ENCODE results near the gene TCERG1L.

TCERG1L gene

DNA sequence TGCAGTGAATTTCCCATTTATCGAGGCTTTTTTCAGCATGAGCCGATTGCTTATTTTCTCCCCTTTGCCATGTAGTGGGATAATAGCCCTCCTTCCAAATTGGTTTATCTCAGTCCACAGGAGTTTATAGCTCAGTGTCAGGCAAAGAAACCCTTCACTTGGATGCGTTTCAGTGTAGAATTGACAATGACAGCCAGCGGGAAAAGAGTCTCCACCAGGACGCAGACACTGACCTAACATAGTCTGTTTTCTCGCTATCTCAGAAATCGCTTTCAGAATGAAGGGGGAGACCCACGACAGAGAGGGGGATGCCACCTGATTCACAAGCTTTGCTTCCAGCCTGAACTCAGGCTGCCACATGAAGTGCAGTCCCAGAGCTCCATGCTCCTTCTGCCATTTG lies 43.5 kb upstream of the TCERG1L start:
- no peaks in the 10 kb centered on the region for H3K4me1 ChIP-seq (ENCODE audit: control insufficient read depth, insufficient read depth, low read depth, low read length)
- no peak overlapping the region for H2BK12ac ChIP-seq (ENCODE audit: low read length in 2 of 2)
- no peak overlapping the region for H3K18ac ChIP-seq (ENCODE audit: low read depth in 1 of 2, low read length in 2 of 2)
- no peak overlapping the region for H2AFZ ChIP-seq (ENCODE audit: low read depth, low read length)
- H3K36me3 ChIP-seq (ENCODE audit: control insufficient read depth in 1 of 2, insufficient read depth in 2 of 2, low read depth in 1 of 2, low read length in 2 of 2), result no peaks in the 10 kb centered on the region
- H4K8ac ChIP-seq (ENCODE audit: low read length), result no peak overlapping the region
- no peak overlapping the region for H3K23ac ChIP-seq (ENCODE audit: low read length in 2 of 2)
- no peak overlapping the region for H3K4ac ChIP-seq (ENCODE audit: low read depth in 1 of 2, low read length in 2 of 2)
- H3K9me3 ChIP-seq (ENCODE audit: control insufficient read depth, low read length), result peaks cover 10% of the 10 kb centered on the region
- no peak overlapping the region for H2AK5ac ChIP-seq (ENCODE audit: low read length, severe bottlenecking)
- no peak overlapping the region for H3K9ac ChIP-seq (ENCODE audit: low read length)
- H4K91ac ChIP-seq (ENCODE audit: low read length), result no peak overlapping the region
- H2BK120ac ChIP-seq (ENCODE audit: low read depth, low read length), result no peak overlapping the region
- 78% methylated on average over 8 of the region's 8 CpGs for WGBS
- no peak overlapping the region for H2BK15ac ChIP-seq (ENCODE audit: low read depth, poor library complexity, severe bottlenecking)
- H3K4me2 ChIP-seq (ENCODE audit: low read length, poor library complexity, severe bottlenecking), result no peak overlapping the region
- H3K4me3 ChIP-seq (ENCODE audit: insufficient read depth in 1 of 2, low read depth in 1 of 2, low read length in 2 of 2), result no peak overlapping the region
- no peak overlapping the region for H3K14ac ChIP-seq (ENCODE audit: low read length in 2 of 2)
- no peak overlapping the region for H3K27ac ChIP-seq (ENCODE audit: low read length, poor library complexity, severe bottlenecking)
- DNase-seq, result no peak
- H3K79me1 ChIP-seq (replicated peaks; ENCODE audit: low read length, poor library complexity, severe bottlenecking), result no peaks in the 10 kb centered on the region
- no peak overlapping the region for H2BK5ac ChIP-seq (ENCODE audit: low read depth, low read length, poor library complexity, severe bottlenecking)
- no peaks in the 10 kb centered on the region for H3K27me3 ChIP-seq (ENCODE audit: control insufficient read depth in 1 of 2, insufficient read depth in 1 of 2, low read length in 2 of 2)

DNA sequence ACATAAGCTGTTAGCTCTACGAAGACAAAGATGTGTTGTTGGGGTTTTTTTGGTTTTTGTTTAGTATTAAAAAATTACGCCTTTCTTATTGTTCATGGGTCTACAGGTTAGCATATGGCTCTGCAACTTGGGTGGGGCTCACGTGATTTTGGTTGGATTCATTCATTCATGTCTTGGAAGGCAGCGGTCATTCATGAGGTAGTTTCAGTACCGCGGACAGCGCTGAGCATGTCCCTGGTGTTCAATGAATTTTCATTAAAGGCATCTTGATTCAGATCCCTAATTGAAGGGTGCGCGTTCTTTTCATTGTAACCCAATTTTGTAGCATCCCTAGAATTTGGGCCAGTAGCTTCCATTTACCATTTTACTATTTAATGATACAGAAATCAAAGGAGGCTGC lies 42.9 kb upstream of the TCERG1L start:
- H2AFZ ChIP-seq (ENCODE audit: low read depth, low read length), result no peak overlapping the region
- no peaks in the 10 kb centered on the region for H3K4me1 ChIP-seq (ENCODE audit: control insufficient read depth, insufficient read depth, low read depth, low read length)
- H4K91ac ChIP-seq (ENCODE audit: low read length), result no peak overlapping the region
- H2BK120ac ChIP-seq (ENCODE audit: low read depth, low read length), result no peak overlapping the region
- H2BK5ac ChIP-seq (ENCODE audit: low read depth, low read length, poor library complexity, severe bottlenecking), result no peak overlapping the region
- no peaks in the 10 kb centered on the region for H3K27me3 ChIP-seq (ENCODE audit: control insufficient read depth in 1 of 2, insufficient read depth in 1 of 2, low read length in 2 of 2)
- H3K4me3 ChIP-seq (ENCODE audit: insufficient read depth in 1 of 2, low read depth in 1 of 2, low read length in 2 of 2), result no peak overlapping the region
- H2BK15ac ChIP-seq (ENCODE audit: low read depth, poor library complexity, severe bottlenecking), result no peak overlapping the region
- no peak overlapping the region for H3K4me2 ChIP-seq (ENCODE audit: low read length, poor library complexity, severe bottlenecking)
- no peaks in the 10 kb centered on the region for H3K79me1 ChIP-seq (replicated peaks; ENCODE audit: low read length, poor library complexity, severe bottlenecking)
- H3K4ac ChIP-seq (ENCODE audit: low read depth in 1 of 2, low read length in 2 of 2), result no peak overlapping the region
- no peak overlapping the region for H4K8ac ChIP-seq (ENCODE audit: low read length)
- no peak overlapping the region for H3K14ac ChIP-seq (ENCODE audit: low read length in 2 of 2)
- no peak overlapping the region for H3K27ac ChIP-seq (ENCODE audit: low read length, poor library complexity, severe bottlenecking)
- no peak for DNase-seq
- no peak overlapping the region for H3K9ac ChIP-seq (ENCODE audit: low read length)
- no peak overlapping the region for H3K23ac ChIP-seq (ENCODE audit: low read length in 2 of 2)
- no peak overlapping the region for H2AK5ac ChIP-seq (ENCODE audit: low read length, severe bottlenecking)
- 63% methylated on average over 9 of the region's 9 CpGs for WGBS
- no peaks in the 10 kb centered on the region for H3K36me3 ChIP-seq (ENCODE audit: control insufficient read depth in 1 of 2, insufficient read depth in 2 of 2, low read depth in 1 of 2, low read length in 2 of 2)
- H3K18ac ChIP-seq (ENCODE audit: low read depth in 1 of 2, low read length in 2 of 2), result no peak overlapping the region
- H2BK12ac ChIP-seq (ENCODE audit: low read length in 2 of 2), result no peak overlapping the region
- H3K9me3 ChIP-seq (ENCODE audit: control insufficient read depth, low read length), result peaks cover 5% of the 10 kb centered on the region

DNA sequence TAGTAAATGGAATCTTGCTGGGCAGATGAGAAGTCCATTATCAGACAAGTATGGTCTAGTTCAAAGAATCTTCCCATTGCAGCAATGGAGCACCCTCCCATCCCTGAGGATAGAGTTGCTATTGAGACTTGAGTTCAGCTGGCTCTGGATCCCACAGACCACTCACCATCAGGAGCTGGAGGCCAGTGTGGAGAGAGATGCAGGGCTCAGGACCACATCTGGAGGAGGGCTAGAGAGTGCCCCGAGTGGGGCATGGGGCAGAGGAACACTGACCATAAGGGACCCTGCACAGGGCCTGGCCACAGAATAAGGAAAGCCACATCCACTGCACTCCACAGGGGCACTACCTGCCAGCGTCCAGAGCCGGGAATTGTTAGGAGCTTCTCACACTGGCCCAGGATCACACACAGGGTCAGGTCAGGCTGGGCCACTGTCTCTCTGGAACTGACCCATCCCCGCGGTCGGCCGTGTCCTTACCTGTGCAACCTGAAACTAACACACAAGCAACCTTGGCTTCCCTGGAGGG lies 41.3 kb upstream of the TCERG1L start:
- Histone ChIP-seq H4K8ac (ENCODE audit: low read length) (no peak overlapping the region), H4K91ac (ENCODE audit: low read length) (no peak overlapping the region), H3K4me1 (ENCODE audit: control insufficient read depth, insufficient read depth, low read depth, low read length) (no peaks in the 10 kb centered on the region), H2AFZ (ENCODE audit: low read depth, low read length) (no peak overlapping the region), H3K4me2 (ENCODE audit: low read length, poor library complexity, severe bottlenecking) (no peak overlapping the region), H3K23ac (ENCODE audit: low read length in 2 of 2) (no peak overlapping the region), H3K18ac (ENCODE audit: low read depth in 1 of 2, low read length in 2 of 2) (no peak overlapping the region), H3K36me3 (ENCODE audit: control insufficient read depth in 1 of 2, insufficient read depth in 2 of 2, low read depth in 1 of 2, low read length in 2 of 2) (no peaks in the 10 kb centered on the region), H2BK12ac (ENCODE audit: low read length in 2 of 2) (no peak overlapping the region), H2BK5ac (ENCODE audit: low read depth, low read length, poor library complexity, severe bottlenecking) (no peak overlapping the region), H3K4ac (ENCODE audit: low read depth in 1 of 2, low read length in 2 of 2) (no peak overlapping the region), H2AK5ac (ENCODE audit: low read length, severe bottlenecking) (no peak overlapping the region), H3K27me3 (ENCODE audit: control insufficient read depth in 1 of 2, insufficient read depth in 1 of 2, low read length in 2 of 2) (no peaks in the 10 kb centered on the region), H3K79me1 (replicated peaks; ENCODE audit: low read length, poor library complexity, severe bottlenecking) (no peaks in the 10 kb centered on the region), H2BK15ac (ENCODE audit: low read depth, poor library complexity, severe bottlenecking) (no peak overlapping the region), H3K9me3 (ENCODE audit: control insufficient read depth, low read length) (peaks cover 5% of the 10 kb centered on the region), H3K4me3 (ENCODE audit: insufficient read depth in 1 of 2, low read depth in 1 of 2, low read length in 2 of 2) (no peak overlapping the region), H3K14ac (ENCODE audit: low read length in 2 of 2) (no peak overlapping the region), H3K27ac (ENCODE audit: low read length, poor library complexity, severe bottlenecking) (no peak overlapping the region), H3K9ac (ENCODE audit: low read length) (no peak overlapping the region), H2BK120ac (ENCODE audit: low read depth, low read length) (no peak overlapping the region)
- 81% methylated on average over 7 of the region's 7 CpGs for WGBS
- no peak for DNase-seq

DNA sequence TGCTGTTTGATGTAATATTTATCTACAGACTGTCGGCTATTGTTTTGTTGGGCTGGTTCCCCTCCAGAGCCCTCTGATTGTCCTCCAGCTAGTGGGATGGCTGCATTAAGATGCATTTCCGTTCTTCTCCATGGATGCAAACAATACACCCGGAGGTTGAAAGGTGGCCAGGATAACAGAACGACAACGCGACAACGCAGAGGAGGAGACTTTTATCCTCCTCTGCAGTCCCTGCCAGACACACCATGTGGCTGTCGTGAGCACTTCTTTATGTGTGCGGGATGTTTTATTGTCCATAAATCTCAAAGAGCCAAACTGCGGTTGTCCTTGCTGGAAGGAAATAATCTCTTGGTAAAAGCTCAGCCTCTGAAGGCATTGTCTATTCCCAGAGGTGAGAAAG lies 39.1 kb upstream of the TCERG1L start:
- H3K27ac ChIP-seq (ENCODE audit: low read length, poor library complexity, severe bottlenecking), result no peak overlapping the region
- no peaks in the 10 kb centered on the region for H3K36me3 ChIP-seq (ENCODE audit: control insufficient read depth in 1 of 2, insufficient read depth in 2 of 2, low read depth in 1 of 2, low read length in 2 of 2)
- H3K18ac ChIP-seq (ENCODE audit: low read depth in 1 of 2, low read length in 2 of 2), result no peak overlapping the region
- DNase-seq, result no peak
- no peak overlapping the region for H3K14ac ChIP-seq (ENCODE audit: low read length in 2 of 2)
- H4K91ac ChIP-seq (ENCODE audit: low read length), result no peak overlapping the region
- H3K9me3 ChIP-seq (ENCODE audit: control insufficient read depth, low read length), result peaks cover 3% of the 10 kb centered on the region
- H3K79me1 ChIP-seq (replicated peaks; ENCODE audit: low read length, poor library complexity, severe bottlenecking), result no peaks in the 10 kb centered on the region
- no peak overlapping the region for H3K4ac ChIP-seq (ENCODE audit: low read depth in 1 of 2, low read length in 2 of 2)
- H3K4me2 ChIP-seq (ENCODE audit: low read length, poor library complexity, severe bottlenecking), result no peak overlapping the region
- 71% methylated on average over 10 of the region's 10 CpGs for WGBS
- H3K4me3 ChIP-seq (ENCODE audit: insufficient read depth in 1 of 2, low read depth in 1 of 2, low read length in 2 of 2), result no peak overlapping the region
- H2AFZ ChIP-seq (ENCODE audit: low read depth, low read length), result no peak overlapping the region
- H4K8ac ChIP-seq (ENCODE audit: low read length), result no peak overlapping the region
- H3K27me3 ChIP-seq (ENCODE audit: control insufficient read depth in 1 of 2, insufficient read depth in 1 of 2, low read length in 2 of 2), result no peaks in the 10 kb centered on the region
- no peak overlapping the region for H2BK15ac ChIP-seq (ENCODE audit: low read depth, poor library complexity, severe bottlenecking)
- H3K4me1 ChIP-seq (ENCODE audit: control insufficient read depth, insufficient read depth, low read depth, low read length), result no peaks in the 10 kb centered on the region
- H2BK5ac ChIP-seq (ENCODE audit: low read depth, low read length, poor library complexity, severe bottlenecking), result no peak overlapping the region
- H2BK12ac ChIP-seq (ENCODE audit: low read length in 2 of 2), result no peak overlapping the region
- no peak overlapping the region for H2BK120ac ChIP-seq (ENCODE audit: low read depth, low read length)
- H3K9ac ChIP-seq (ENCODE audit: low read length), result no peak overlapping the region
- no peak overlapping the region for H3K23ac ChIP-seq (ENCODE audit: low read length in 2 of 2)
- no peak overlapping the region for H2AK5ac ChIP-seq (ENCODE audit: low read length, severe bottlenecking)

Data from mesenchymal stem cell (in vitro differentiated cells and primary cell).